Adrenal gland (tissue), 12 donors: ENCODE results near the gene MRGPRF. TPM values are rescaled to one million over a fixed set of nuclear protein-coding genes. Genes with fewer than 3 reads are reported as not detected.
"Not testable (repeated sequence)": the region's sequence is repeated elsewhere in the genome, so short reads cannot be mapped to it uniquely, and the experiment has no call there.

Experiments
- DNase-seq, 7 donors: peaks; one replicate each; pipeline ENCODE4 v3.0.0-alpha.2; 2019 to 2020
- H3K27ac ChIP-seq, 5 donors: fragments of 200-600 bp; sonication (generic) in 4 of 5; 1 replicate in 3 of 5; 2 replicates in 2 of 5; pipeline versions ENCODE4 v1.5.1 to v1.8.0; 2016 to 2020; ENCODE audit warnings: mild to moderate bottlenecking in 1 of 5
- H3K27me3 ChIP-seq: fragments of 200-600 bp; 2 replicates; pipeline ENCODE4 v1.8.0; 2021
- H3K36me3 ChIP-seq, 2 donors: fragments of 200-600 bp; replicated peaks in 1 of 2; 1 replicate in 1 of 2; 2 replicates in 1 of 2; pipeline versions ENCODE4 v1.5.1 to v1.8.0; 2018 to 2022
- H3K4me1 ChIP-seq, 2 donors: fragments of 200-600 bp; replicated peaks in 1 of 2; 1 replicate in 1 of 2; 2 replicates in 1 of 2; pipeline versions ENCODE4 v1.5.1 to v1.8.0; 2018 to 2021
- H3K4me3 ChIP-seq, 4 donors: fragments of 200-600 bp; sonication (generic) in 3 of 4; one replicate each; pipeline ENCODE4 v1.5.1; 2016 to 2018
- H3K9me3 ChIP-seq, 3 donors: fragments of 200-600 bp; sonication (generic) in 1 of 3; replicated peaks in 1 of 3; 1 replicate in 2 of 3; 2 replicates in 1 of 3; pipeline versions ENCODE4 v1.5.1 to v1.8.0; 2016 to 2021
- POLR2A ChIP-seq, 2 donors: fragments of 450-650 bp; IDR thresholded peaks; one replicate each; pipeline ENCODE4 v1.6.1; 2017; ENCODE audit warnings: antibody characterized with exemption in 2 of 2, mild to moderate bottlenecking in 2 of 2, moderate library complexity in 1 of 2
- WGBS, 4 donors: extraction: QIAGEN DNeasy Blood & Tissue Kit in 2 of 4; methylation state at CpG; one replicate each; pipeline versions ENCODE4 v1.1.5 to v1.1.7; 2013 to 2017; 5-methylcytosine and 5-hydroxymethylcytosine counted together
- intact Hi-C, 2 donors: fragments of 100-400 bp; cut with DNase I; formaldehyde crosslinking; loops; one replicate each; pipeline versions ENCODE4 v1.14.1 to v1.15.0; 2022 to 2023
- polyA plus RNA-seq, 3 donors: library from polyadenylated mRNA; stranded (reverse); fragments of 200-250 nt in 2 of 3; fragments of 350-450 nt in 1 of 3; fragmentation: Illumina TruSeq in 1 of 3; extraction: RNeasy Lipid Tissue Mini Kit (QIAGEN cat#74804) in 1 of 3; gene quantifications; one replicate each; pipeline ENCODE4 v1.2.3, GENCODE V29; 2013 to 2014
- total RNA-seq, 9 donors: library from RNA; depleted of rRNA in 4 of 9; stranded (reverse); fragments of >200 nt in 4 of 9; fragments of 120-200 nt in 1 of 9; fragmentation: NEBNext Ultra II Directional in 1 of 9; extraction: Animal tissue kit (Norgen Biotek cat#: 25700) in 1 of 9; gene quantifications; one replicate each; pipeline versions ENCODE4 v1.1.0 to v1.2.4, GENCODE V29; 2013 to 2023
- TF ChIP-seq, protein P1 (sequence below), 6 experiments: fragments of 450-650 bp in 4 of 6; fragments of 200-600 bp in 2 of 6; sonication (generic) in 1 of 6; IDR thresholded peaks; 1 replicate in 5 of 6; 2 replicates in 1 of 6; pipeline versions ENCODE4 v1.5.1 to v1.8.0; 2016 to 2021; ENCODE audit warnings: antibody characterized with exemption in 6 of 6, mild to moderate bottlenecking in 2 of 6, moderate library complexity in 1 of 6
- donor health status: healthy with polysubstance abuse.
- donor health status: Bipolar disorder and iron deficiency.
- donor health status: DM: yes; HTN: yes; CAD: no.
- donor health status: DM: no; HTN: no; CAD: no.
- donor health status: DM: no; HTN: no; CAD: no.
- donor health status: DM: yes; HTN: yes; CAD: no.

Gene MRGPRF
- total and polyA plus RNA-seq, 12 donors = 0.33 to 14.6 (median 4.3) TPM

GRCh38 chr11:69002110-69002569, 10.9 kb downstream of the MRGPRF start:
- TF ChIP-seq, protein P1, sequence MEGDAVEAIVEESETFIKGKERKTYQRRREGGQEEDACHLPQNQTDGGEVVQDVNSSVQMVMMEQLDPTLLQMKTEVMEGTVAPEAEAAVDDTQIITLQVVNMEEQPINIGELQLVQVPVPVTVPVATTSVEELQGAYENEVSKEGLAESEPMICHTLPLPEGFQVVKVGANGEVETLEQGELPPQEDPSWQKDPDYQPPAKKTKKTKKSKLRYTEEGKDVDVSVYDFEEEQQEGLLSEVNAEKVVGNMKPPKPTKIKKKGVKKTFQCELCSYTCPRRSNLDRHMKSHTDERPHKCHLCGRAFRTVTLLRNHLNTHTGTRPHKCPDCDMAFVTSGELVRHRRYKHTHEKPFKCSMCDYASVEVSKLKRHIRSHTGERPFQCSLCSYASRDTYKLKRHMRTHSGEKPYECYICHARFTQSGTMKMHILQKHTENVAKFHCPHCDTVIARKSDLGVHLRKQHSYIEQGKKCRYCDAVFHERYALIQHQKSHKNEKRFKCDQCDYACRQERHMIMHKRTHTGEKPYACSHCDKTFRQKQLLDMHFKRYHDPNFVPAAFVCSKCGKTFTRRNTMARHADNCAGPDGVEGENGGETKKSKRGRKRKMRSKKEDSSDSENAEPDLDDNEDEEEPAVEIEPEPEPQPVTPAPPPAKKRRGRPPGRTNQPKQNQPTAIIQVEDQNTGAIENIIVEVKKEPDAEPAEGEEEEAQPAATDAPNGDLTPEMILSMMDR (IDR thresholded peaks at IDR 0.05) = no peak
- TF ChIP-seq POLR2A (IDR thresholded peaks at IDR 0.05) = no peak
- peaks cover 0 to 4% of the 10 kb centered on the region in 2 donors for H3K36me3 ChIP-seq
- H3K27ac ChIP-seq = peak overlapping the region in 1 of 5 donors; percentile 74
- H3K27me3 ChIP-seq = no peaks in the 10 kb centered on the region
- intact Hi-C loops = no loop called here
- H3K4me1 ChIP-seq = peaks cover 0 to 14% of the 10 kb centered on the region in 2 donors
- no peak overlapping the region for H3K4me3 ChIP-seq
- DNase-seq = no peak
- WGBS, 4 donors = 74 to 88% (median 82%) methylated on average over 6 of the region's 6 CpGs
- H3K9me3 ChIP-seq = no peaks in the 10 kb centered on the region

DNA sequence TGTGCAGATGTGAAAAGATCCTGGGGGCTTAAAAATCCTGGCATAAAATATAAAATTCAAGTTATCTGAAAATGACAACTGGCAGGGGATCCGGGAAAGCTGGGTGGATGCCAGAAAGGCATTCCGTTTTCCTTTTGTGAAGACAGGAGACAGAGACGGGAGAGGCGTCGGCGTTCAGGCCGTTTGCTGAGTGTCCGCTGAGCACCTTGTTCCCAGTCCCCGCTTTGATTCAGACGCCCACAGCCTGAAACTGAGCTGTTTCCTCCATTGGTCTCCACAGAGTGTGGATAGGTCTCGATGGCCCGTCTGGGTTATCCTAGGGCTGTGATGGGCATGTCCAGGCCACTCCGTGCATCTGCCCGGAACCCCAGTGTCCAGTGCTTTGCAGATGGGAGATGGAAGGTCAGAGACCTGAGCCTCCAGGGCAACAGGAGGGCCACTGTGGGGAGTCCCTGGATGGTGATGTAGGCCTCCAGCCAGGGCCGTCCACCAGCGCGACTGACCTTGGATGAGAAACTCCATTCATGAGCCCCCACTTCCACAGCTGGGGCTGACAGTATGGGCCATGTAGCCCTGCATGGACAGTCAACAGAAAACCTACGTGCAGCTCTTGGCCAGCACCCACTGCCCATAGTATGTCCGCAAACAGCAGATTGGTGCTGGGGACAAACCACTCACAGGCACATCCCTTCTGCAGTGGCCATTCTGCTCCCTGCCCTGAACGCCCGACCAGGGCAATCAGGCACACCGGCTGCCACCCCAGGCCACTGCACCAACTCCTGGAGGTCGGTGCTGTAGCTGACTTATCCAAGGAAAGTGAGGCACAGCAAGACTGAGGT, 11.6 kb downstream of the MRGPRF start:
- TF ChIP-seq, protein P1 (IDR thresholded peaks at IDR 0.05) = no peak
- TF ChIP-seq POLR2A (IDR thresholded peaks at IDR 0.05) = no peak
- WGBS, 4 donors = 82 to 87% (median 86%) methylated on average over 16 to 23 of the region's 23 CpGs
- intact Hi-C loops = no loop called here
- Histone ChIP-seq H3K4me1 (peaks cover 0 to 14% of the 10 kb centered on the region in 2 donors), H3K27me3 (no peaks in the 10 kb centered on the region), H3K9me3 (no peaks in the 10 kb centered on the region), H3K4me3 (no peak overlapping the region), H3K27ac (peak overlapping the region in 2 of 5 donors; percentile 74 to 76), H3K36me3 (peaks cover 0 to 4% of the 10 kb centered on the region in 2 donors)
- DNase-seq = no peak

- Histone ChIP-seq H3K9me3 (no peaks in the 10 kb centered on the region), H3K27ac (peak overlapping the region in 2 of 5 donors; percentile 74 to 76), H3K4me3 (no peak overlapping the region), H3K4me1 (peaks cover 0 to 14% of the 10 kb centered on the region in 2 donors), H3K36me3 (peaks cover 0 to 4% of the 10 kb centered on the region in 2 donors), H3K27me3 (no peaks in the 10 kb centered on the region)
- intact Hi-C loops = no loop called here
- peak in 6 of 7 donors; percentile 76 to 82 (median 78) for DNase-seq
- TF ChIP-seq, protein P1 (IDR thresholded peaks at IDR 0.05) = peak; percentile 10 to 62 (median 58)
- no peak for TF ChIP-seq POLR2A (IDR thresholded peaks at IDR 0.05)
- 38 to 58% (median 49%) methylated on average over 7 to 8 of the region's 8 CpGs for WGBS, 4 donors
Observed at GRCh38 chr11:69000831-69001242, 12.2 kb downstream of the MRGPRF start.

GRCh38 chr11:69000391-69000790, 12.7 kb downstream of the MRGPRF start:
- H3K4me3 ChIP-seq = no peak overlapping the region
- no peaks in the 10 kb centered on the region for H3K9me3 ChIP-seq
- no peaks in the 10 kb centered on the region for H3K27me3 ChIP-seq
- intact Hi-C loops = no loop called here
- WGBS, 4 donors = 68 to 89% (median 80%) methylated on average over 4 to 5 of the region's 5 CpGs
- TF ChIP-seq POLR2A (IDR thresholded peaks at IDR 0.05) = no peak
- TF ChIP-seq, protein P1 (IDR thresholded peaks at IDR 0.05) = no peak
- H3K4me1 ChIP-seq = peaks cover 0 to 14% of the 10 kb centered on the region in 2 donors
- DNase-seq = no peak
- H3K36me3 ChIP-seq = peaks cover 0 to 4% of the 10 kb centered on the region in 2 donors
- H3K27ac ChIP-seq = peak overlapping the region in 2 of 5 donors; percentile 74 to 76

GRCh38 chr11:68999748-69000355, 13.2 kb downstream of the MRGPRF start:
- intact Hi-C loops, H3K9me3 ChIP-seq, H3K27me3 ChIP-seq, H3K4me3 ChIP-seq, H3K36me3 ChIP-seq: not testable (repeated sequence)
- H3K27ac ChIP-seq = peak overlapping the region in 2 of 5 donors; percentile 74 to 76
- 87 to 92% (median 90%) methylated on average over 12 of the region's 12 CpGs for WGBS, 4 donors
- peak in 1 of 7 donors; percentile 10 for DNase-seq
- H3K4me1 ChIP-seq = peaks cover 0 to 14% of the 10 kb centered on the region in 2 donors
